K562 (cell line): Measurements from ENCODE around the gene CPT1C. TPM values are rescaled to one million over a fixed set of nuclear protein-coding genes. Genes with fewer than 3 reads are reported as not detected.
A peak's percentile ranks its signal among the peaks of the same experiment; 100 is the strongest.

ENCODE experiments used
- BRD9 ChIP-seq: fragments of 450-650 bp; IDR thresholded peaks from 2 replicates; pipeline ENCODE4 v1.6.1; 2018; ENCODE audit warnings: low read depth; ENCODE audit not compliant: partially characterized antibody
- C11orf30 ChIP-seq: fragments of 450-650 bp; IDR thresholded peaks from 2 replicates; pipeline ENCODE4 v1.6.1; 2016; ENCODE audit warnings: low read depth, mild to moderate bottlenecking
- ELF2 ChIP-seq: fragments of 250-450 bp; sonication (Bioruptor Pico); IDR thresholded peaks from 2 replicates; pipeline ENCODE4 v1.5.0; 2021; ENCODE audit warnings: mild to moderate bottlenecking
- ESRRB ChIP-seq: fragments of 250-450 bp; sonication (Bioruptor Pico); IDR thresholded peaks from 2 replicates; pipeline ENCODE4 v1.5.0; 2020; ENCODE audit warnings: mild to moderate bottlenecking, moderate library complexity, borderline replicate concordance
- FIP1L1 ChIP-seq: fragments of 200-400 bp; formaldehyde crosslinking; IDR thresholded peaks from 2 replicates; pipeline ENCODE4 v1.6.1; 2018; ENCODE audit warnings: mild to moderate bottlenecking, low read depth, low read length; ENCODE audit not compliant: poor library complexity, severe bottlenecking
- HIVEP1 ChIP-seq: fragments of 250-450 bp; sonication (Bioruptor Pico); IDR thresholded peaks from 2 replicates; pipeline ENCODE4 v1.4.0; 2020; ENCODE audit warnings: mild to moderate bottlenecking
- HMG20A ChIP-seq: fragments of 450-650 bp; formaldehyde crosslinking; conservative IDR thresholded peaks from 2 replicates; pipeline ENCODE4 v1.4.0; 2020; ENCODE audit warnings: mild to moderate bottlenecking, mixed read lengths
- HSF4 ChIP-seq: fragments of 250-450 bp; sonication (Bioruptor Pico); IDR thresholded peaks from 2 replicates; pipeline ENCODE4 v2.1.2; 2022; ENCODE audit warnings: mild to moderate bottlenecking, moderate library complexity, borderline replicate concordance
- MECOM ChIP-seq: fragments of 250-450 bp; sonication (Bioruptor Pico); IDR thresholded peaks from 2 replicates; pipeline ENCODE4 v1.8.0; 2022; ENCODE audit warnings: inconsistent platforms
- MTA1 ChIP-seq: fragments of 450-650 bp; IDR thresholded peaks from 2 replicates; pipeline ENCODE4 v1.6.1; 2017; ENCODE audit warnings: borderline replicate concordance
- NFIX ChIP-seq: fragments of 250-450 bp; sonication (Bioruptor Pico); IDR thresholded peaks from 2 replicates; pipeline ENCODE4 v1.4.0; 2020; ENCODE audit warnings: low read depth, mild to moderate bottlenecking, moderate library complexity
- NFRKB ChIP-seq: fragments of 450-650 bp; IDR thresholded peaks from 2 replicates; pipeline ENCODE4 v1.6.1; 2016; ENCODE audit warnings: low read depth
- NR2F6 ChIP-seq: fragments of 450-650 bp; formaldehyde crosslinking; IDR thresholded peaks from 2 replicates; pipeline ENCODE4 v1.4.0; 2020; ENCODE audit warnings: mild to moderate bottlenecking
- POLR2AphosphoS2 ChIP-seq: IDR thresholded peaks from 2 replicates; pipeline ENCODE4 v1.6.1; 2012; ENCODE audit warnings: low read length, improper control_type of control experiment
- RBBP5 ChIP-seq: fragments of 200-600 bp; sonication (generic); IDR thresholded peaks from 2 replicates; pipeline ENCODE4 v1.6.1; 2012; ENCODE audit warnings: borderline replicate concordance, mild to moderate bottlenecking, low read length, control low read depth, inconsistent platforms; ENCODE audit not compliant: insufficient read depth, poor library complexity, severe bottlenecking
- RCOR1 ChIP-seq, 2 experiments: IDR thresholded peaks; 2 replicates each; pipeline ENCODE4 v1.6.1; 2012; ENCODE audit warnings: low read depth in 2 of 2, low read length in 2 of 2, borderline replicate concordance in 1 of 2, improper control_type of control experiment in 1 of 2
- RFX5 ChIP-seq: IDR thresholded peaks from 2 replicates; pipeline ENCODE4 v1.6.1; 2011; ENCODE audit warnings: low read depth, mild to moderate bottlenecking, improper control_type of control experiment, low read length
- SAP30 ChIP-seq: fragments of 200-600 bp; sonication (generic); IDR thresholded peaks from 2 replicates; pipeline ENCODE4 v1.6.1; 2012; ENCODE audit warnings: borderline replicate concordance, low read depth, mild to moderate bottlenecking, moderate library complexity, low read length, control low read depth, inconsistent platforms; ENCODE audit not compliant: insufficient read depth, poor library complexity, severe bottlenecking
- SNRNP70 ChIP-seq: fragments of 200-400 bp; formaldehyde crosslinking; optimal IDR thresholded peaks from 2 replicates; pipeline ENCODE3; 2017; ENCODE audit warnings: low read depth, low read length
- TCF7L2 ChIP-seq: fragments of 150-350 bp; IDR thresholded peaks from 2 replicates; pipeline ENCODE4 v1.6.1; 2016; ENCODE audit warnings: low read depth, mild to moderate bottlenecking, low read length, moderate library complexity
- ZNF134 ChIP-seq: fragments of 250-450 bp; sonication (Bioruptor Pico); conservative IDR thresholded peaks from 2 replicates; pipeline ENCODE4 v1.4.0; 2020
- ZNF174 ChIP-seq: fragments of 250-450 bp; sonication (Bioruptor Pico); IDR thresholded peaks from 2 replicates; pipeline ENCODE4 v1.4.0; 2020; ENCODE audit warnings: mild to moderate bottlenecking
- ZNF232 ChIP-seq: sonication (generic); formaldehyde crosslinking; IDR thresholded peaks from 2 replicates; pipeline ENCODE4 v1.8.0; 2022; ENCODE audit warnings: mild to moderate bottlenecking, missing genetic modification reagents
- ZNF239 ChIP-seq: fragments of 250-450 bp; sonication (Bioruptor Pico); IDR thresholded peaks from 2 replicates; pipeline ENCODE4 v1.4.0; 2020; ENCODE audit warnings: mild to moderate bottlenecking
- ZNF3 ChIP-seq: fragments of 250-450 bp; sonication (Bioruptor Pico); IDR thresholded peaks from 2 replicates; pipeline ENCODE4 v1.5.0; 2021; ENCODE audit warnings: mild to moderate bottlenecking, moderate library complexity
- polyA plus RNA-seq, 8 experiments: library from polyadenylated mRNA; depleted of rRNA in 4 of 8; stranded (reverse) in 5 of 8; unstranded in 3 of 8; fragments of >200 nt; fragmentation: Nextera tagmentation in 2 of 8; fragmentation: Illumina TruSeq in 1 of 8; extraction: Ambion mirVana in 2 of 8; extraction: Trizol in 1 of 8; gene quantifications; 2 replicates each; pipeline versions ENCODE4 v1.2.1 to v1.2.3, GENCODE V29; 2011 to 2014; ENCODE audit warnings: inconsistent platforms in 1 of 8, missing spikeins in 1 of 8
- total RNA-seq, 7 experiments: library from RNA; depleted of rRNA in 6 of 7; stranded (reverse); fragments of >200 nt in 6 of 7; fragmentation: Illumina TruSeq in 2 of 7; extraction: Trizol in 2 of 7; gene quantifications; 2 replicates each; pipeline versions ENCODE4 v1.2.1 to v1.2.3, GENCODE V29; 2011 to 2021; ENCODE audit warnings: low replicate concordance in 1 of 7
- TF ChIP-seq, protein P1 (sequence below): IDR thresholded peaks from 2 replicates; pipeline ENCODE4 v1.6.1; 2014; ENCODE audit warnings: antibody characterized with exemption
- TF ChIP-seq, protein P2 (sequence below): fragments of 250-450 bp; sonication (Bioruptor Pico); IDR thresholded peaks from 2 replicates; pipeline ENCODE4 v1.9.0; 2021; ENCODE audit warnings: mild to moderate bottlenecking, inconsistent platforms

Gene CPT1C
- total and polyA plus RNA-seq, 9 of the 15 experiments (the other 6 are each of a cell fraction or from before 2014, with no cell fraction given) = 1.9 to 12.3 (median 3.0) TPM

DNA sequence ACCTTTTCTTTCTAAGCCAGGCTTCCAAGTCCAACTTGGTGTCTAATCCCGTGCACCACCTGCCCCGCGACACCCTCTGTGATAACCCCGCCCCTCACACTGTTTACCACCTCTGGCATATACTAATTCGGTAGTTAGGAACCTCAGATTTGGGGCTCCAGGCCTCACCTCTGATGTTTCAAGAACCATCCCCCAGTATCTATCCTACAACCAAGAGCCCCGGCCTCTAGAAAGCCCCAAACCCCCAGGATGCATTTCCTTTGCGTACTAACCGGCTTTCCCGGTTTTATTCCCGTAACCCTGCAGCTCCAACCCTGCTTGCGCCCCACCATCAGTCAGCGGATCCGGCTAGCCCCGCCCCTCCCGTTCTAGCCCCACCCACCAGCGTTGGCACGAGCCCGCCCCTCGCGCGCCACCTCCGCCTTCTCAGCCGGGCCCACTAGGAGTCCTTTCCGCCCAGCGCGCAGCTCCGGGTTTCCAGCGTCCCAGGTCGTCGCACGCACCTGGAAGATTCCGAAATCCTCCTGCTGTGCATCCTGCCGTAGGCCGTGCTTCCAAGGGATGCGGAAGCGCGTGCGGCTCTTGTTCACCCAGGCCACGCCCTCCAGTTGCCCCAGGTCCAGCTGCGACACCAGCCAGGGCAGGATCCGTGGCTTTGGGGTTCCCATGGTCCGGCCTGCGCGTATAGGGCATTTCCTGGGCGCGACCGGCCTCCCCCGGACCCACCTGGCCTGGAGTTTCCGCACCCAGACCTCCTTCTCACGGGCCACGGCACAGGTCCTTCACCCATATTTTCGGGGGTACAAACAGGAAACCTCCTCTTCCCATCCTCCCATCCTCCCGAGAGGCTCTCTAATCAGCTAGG, 26.5 kb upstream of the CPT1C start (continued):
- TF ChIP-seq, protein P1, sequence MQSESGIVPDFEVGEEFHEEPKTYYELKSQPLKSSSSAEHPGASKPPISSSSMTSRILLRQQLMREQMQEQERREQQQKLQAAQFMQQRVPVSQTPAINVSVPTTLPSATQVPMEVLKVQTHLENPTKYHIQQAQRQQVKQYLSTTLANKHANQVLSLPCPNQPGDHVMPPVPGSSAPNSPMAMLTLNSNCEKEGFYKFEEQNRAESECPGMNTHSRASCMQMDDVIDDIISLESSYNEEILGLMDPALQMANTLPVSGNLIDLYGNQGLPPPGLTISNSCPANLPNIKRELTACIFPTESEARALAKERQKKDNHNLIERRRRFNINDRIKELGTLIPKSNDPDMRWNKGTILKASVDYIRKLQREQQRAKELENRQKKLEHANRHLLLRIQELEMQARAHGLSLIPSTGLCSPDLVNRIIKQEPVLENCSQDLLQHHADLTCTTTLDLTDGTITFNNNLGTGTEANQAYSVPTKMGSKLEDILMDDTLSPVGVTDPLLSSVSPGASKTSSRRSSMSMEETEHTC = no peak
- no peak for TF ChIP-seq SNRNP70
- no peak for TF ChIP-seq ZNF3 (CRISPR knock-in tag)
- no peak for TF ChIP-seq TCF7L2
- no peak for TF ChIP-seq MECOM
- TF ChIP-seq RCOR1 (IDR thresholded peaks at IDR 0.05; ENCODE audit: borderline replicate concordance in 1 of 2, low read depth in 2 of 2, low read length in 2 of 2) = no peak
- no peak for TF ChIP-seq ZNF239 (CRISPR knock-in tag)
- no peak for TF ChIP-seq ZNF174 (CRISPR knock-in tag)
- no peak for TF ChIP-seq MTA1
- TF ChIP-seq RFX5 = no peak
- no peak for TF ChIP-seq NR2F6
- no peak for TF ChIP-seq NFRKB
- TF ChIP-seq, protein P2, sequence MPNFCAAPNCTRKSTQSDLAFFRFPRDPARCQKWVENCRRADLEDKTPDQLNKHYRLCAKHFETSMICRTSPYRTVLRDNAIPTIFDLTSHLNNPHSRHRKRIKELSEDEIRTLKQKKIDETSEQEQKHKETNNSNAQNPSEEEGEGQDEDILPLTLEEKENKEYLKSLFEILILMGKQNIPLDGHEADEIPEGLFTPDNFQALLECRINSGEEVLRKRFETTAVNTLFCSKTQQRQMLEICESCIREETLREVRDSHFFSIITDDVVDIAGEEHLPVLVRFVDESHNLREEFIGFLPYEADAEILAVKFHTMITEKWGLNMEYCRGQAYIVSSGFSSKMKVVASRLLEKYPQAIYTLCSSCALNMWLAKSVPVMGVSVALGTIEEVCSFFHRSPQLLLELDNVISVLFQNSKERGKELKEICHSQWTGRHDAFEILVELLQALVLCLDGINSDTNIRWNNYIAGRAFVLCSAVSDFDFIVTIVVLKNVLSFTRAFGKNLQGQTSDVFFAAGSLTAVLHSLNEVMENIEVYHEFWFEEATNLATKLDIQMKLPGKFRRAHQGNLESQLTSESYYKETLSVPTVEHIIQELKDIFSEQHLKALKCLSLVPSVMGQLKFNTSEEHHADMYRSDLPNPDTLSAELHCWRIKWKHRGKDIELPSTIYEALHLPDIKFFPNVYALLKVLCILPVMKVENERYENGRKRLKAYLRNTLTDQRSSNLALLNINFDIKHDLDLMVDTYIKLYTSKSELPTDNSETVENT (CRISPR knock-in tag) = no peak
- TF ChIP-seq BRD9 = no peak
- no peak; the same call in 1 of the 2 replicates for TF ChIP-seq ZNF134 (CRISPR knock-in tag)
- TF ChIP-seq POLR2AphosphoS2 = no peak
- peak; percentile 33 for TF ChIP-seq SAP30
- no peak for TF ChIP-seq FIP1L1
- peak; percentile 63; the same call in 1 of the 2 replicates for TF ChIP-seq ZNF232 (CRISPR knock-in tag)
- TF ChIP-seq HSF4 (CRISPR knock-in tag) = no peak
- TF ChIP-seq C11orf30 = no peak
- TF ChIP-seq HMG20A (CRISPR knock-in tag) = no peak
- no peak for TF ChIP-seq HIVEP1 (CRISPR knock-in tag)
- no peak for TF ChIP-seq ESRRB (CRISPR knock-in tag)
- TF ChIP-seq NFIX = no peak
- peak; percentile 71; the same call in 1 of the 2 replicates for TF ChIP-seq ELF2 (CRISPR knock-in tag)
- TF ChIP-seq RBBP5 = peak; percentile 4
